Right atrium auricular region (tissue), 2 donors: ENCODE results near the gene PRKCZ. TPM values are rescaled to one million over a fixed set of nuclear protein-coding genes. Genes with fewer than 3 reads are reported as not detected.
A peak's percentile ranks its signal among the peaks of the same experiment; 100 is the strongest.

Experiments
- DNase-seq: peaks from one replicate; pipeline ENCODE4 v3.0.0-alpha.2; 2019; ENCODE audit warnings: low spot score
- H3K27ac ChIP-seq, 2 donors: fragments of 200-600 bp; sonication (generic); 1 replicate in 1 of 2; 2 replicates in 1 of 2; pipeline ENCODE4 v1.5.1; 2016 to 2019
- H3K27me3 ChIP-seq, 2 donors: fragments of 200-600 bp; sonication (generic); one replicate each; pipeline versions ENCODE4 v1.5.1 to v1.6.0; 2017 to 2019
- H3K36me3 ChIP-seq: fragments of 200-600 bp; sonication (generic); one replicate; pipeline ENCODE4 v1.5.1; 2016
- H3K4me1 ChIP-seq, 2 donors: fragments of 200-600 bp; sonication (generic); one replicate each; pipeline versions ENCODE4 v1.5.1 to v1.6.0; 2017 to 2019
- H3K4me3 ChIP-seq, 2 donors: fragments of 200-600 bp; sonication (generic); 1 replicate in 1 of 2; 2 replicates in 1 of 2; pipeline ENCODE4 v1.5.1; 2017 to 2019; ENCODE audit warnings: mild to moderate bottlenecking in 1 of 2, moderate library complexity in 1 of 2
- H3K9me3 ChIP-seq, 2 donors: fragments of 200-600 bp; sonication (generic); one replicate each; pipeline ENCODE4 v1.5.1; 2019
- CTCF ChIP-seq, 2 donors: fragments of 200-600 bp; sonication (generic); IDR thresholded peaks; one replicate each; pipeline ENCODE4 v1.5.1; 2019; ENCODE audit warnings: antibody characterized with exemption in 2 of 2
- total RNA-seq, 2 donors: library from RNA; depleted of rRNA; stranded (reverse); fragments of >200 nt; gene quantifications; one replicate each; pipeline ENCODE4 v1.1.0, GENCODE V29; 2016

The PRKCZ gene
- total RNA-seq, 2 donors from 2014 or later: 15.3 to 16.4 TPM

- H3K4me1 ChIP-seq: peaks cover 0 to 36% of the 10 kb centered on the region in 2 donors
Observed at GRCh38 chr1:2215329-2215728, 165.1 kb downstream of the PRKCZ start.

GRCh38 chr1:2215909-2216766 is 165.9 kb downstream of the PRKCZ start:
- TF ChIP-seq CTCF (IDR thresholded peaks at IDR 0.05): no peak

More at GRCh38 chr1:2215329-2215728, 165.1 kb downstream of the PRKCZ start:
- Histone ChIP-seq H3K27me3 (no peaks in the 10 kb centered on the region), H3K36me3 (no peaks in the 10 kb centered on the region), H3K9me3 (no peaks in the 10 kb centered on the region), H3K4me3 (no peak overlapping the region), H3K27ac (peak overlapping the region; percentile 97 to 98)
- no peak for DNase-seq
- TF ChIP-seq CTCF (IDR thresholded peaks at IDR 0.05): no peak

GRCh38 chr1:2216767-2217058 is 166.5 kb downstream of the PRKCZ start:
- Histone ChIP-seq H3K4me3 (no peak overlapping the region), H3K36me3 (no peaks in the 10 kb centered on the region), H3K9me3 (no peaks in the 10 kb centered on the region), H3K4me1 (peaks cover 0 to 36% of the 10 kb centered on the region in 2 donors), H3K27ac (no peak overlapping the region), H3K27me3 (no peaks in the 10 kb centered on the region)
- no peak for TF ChIP-seq CTCF (IDR thresholded peaks at IDR 0.05)
- no peak for DNase-seq

More at GRCh38 chr1:2215909-2216766, 165.9 kb downstream of the PRKCZ start:
- Histone ChIP-seq H3K27ac (no peak overlapping the region), H3K27me3 (no peaks in the 10 kb centered on the region), H3K9me3 (no peaks in the 10 kb centered on the region), H3K36me3 (no peaks in the 10 kb centered on the region), H3K4me3 (no peak overlapping the region), H3K4me1 (peaks cover 0 to 36% of the 10 kb centered on the region in 2 donors)
- DNase-seq: no peak

GRCh38 chr1:2221271-2221670 is 171.1 kb downstream of the PRKCZ start:
- Histone ChIP-seq H3K27me3 (no peaks in the 10 kb centered on the region), H3K4me3 (no peak overlapping the region), H3K36me3 (no peaks in the 10 kb centered on the region), H3K9me3 (no peaks in the 10 kb centered on the region), H3K4me1 (peaks cover 0 to under 1% of the 10 kb centered on the region in 2 donors), H3K27ac (no peak overlapping the region)
- DNase-seq: no peak
- no peak for TF ChIP-seq CTCF (IDR thresholded peaks at IDR 0.05)

GRCh38 chr1:2224170-2224584 is 174.0 kb downstream of the PRKCZ start:
- Histone ChIP-seq H3K27ac (no peak overlapping the region), H3K36me3 (no peaks in the 10 kb centered on the region)
- no peak for TF ChIP-seq CTCF (IDR thresholded peaks at IDR 0.05)

More at GRCh38 chr1:2224170-2224584, 174.0 kb downstream of the PRKCZ start:
- no peak for DNase-seq
- no peaks in the 10 kb centered on the region for H3K27me3 ChIP-seq
- H3K9me3 ChIP-seq: no peaks in the 10 kb centered on the region
- H3K4me3 ChIP-seq: no peak overlapping the region
- H3K4me1 ChIP-seq: peaks cover 0 to 8% of the 10 kb centered on the region in 2 donors
